Measurements from ENCODE around the gene STXBP6. TPM values are rescaled to one million over a fixed set of nuclear protein-coding genes. Genes with fewer than 3 reads are reported as not detected.
"Not testable (repeated sequence)": the region's sequence is repeated elsewhere in the genome, so short reads cannot be mapped to it uniquely, and the experiment has no call there.

Gene STXBP6
- total RNA-seq, 1 experiment from 2014 or later: 34.3 TPM

- in situ Hi-C loops (cut with HindIII; ENCODE audit: low pct_unique_long_range_greater_than_20kb, low sequenced_read_pairs): no loop called here
These were observed 202.3 kb downstream of the STXBP6 start for GRCh38 chr14:24847568-24848095.

GRCh38 chr14:24846261-24846660 is 203.7 kb downstream of the STXBP6 start:
- peak; percentile 2 for DNase-seq (ENCODE audit: low read depth, low spot score)
- in situ Hi-C loops (cut with HindIII; ENCODE audit: low pct_unique_long_range_greater_than_20kb, low sequenced_read_pairs): no loop called here

More at GRCh38 chr14:24847568-24848095, 202.3 kb downstream of the STXBP6 start:
- DNase-seq (ENCODE audit: low read depth, low spot score): no peak

- in situ Hi-C loops (cut with HindIII; ENCODE audit: low pct_unique_long_range_greater_than_20kb, low sequenced_read_pairs): no loop called here
- DNase-seq (ENCODE audit: low read depth, low spot score): peak; percentile 59
These were observed 204.1 kb downstream of the STXBP6 start for GRCh38 chr14:24845851-24846250.

- no peak for DNase-seq (ENCODE audit: low read depth, low spot score)
- in situ Hi-C loops (cut with HindIII; ENCODE audit: low pct_unique_long_range_greater_than_20kb, low sequenced_read_pairs): no loop called here
These were observed 205.9 kb downstream of the STXBP6 start for GRCh38 chr14:24844011-24844410.

- in situ Hi-C loops (cut with HindIII; ENCODE audit: low pct_unique_long_range_greater_than_20kb, low sequenced_read_pairs): no loop called here
- DNase-seq (ENCODE audit: low read depth, low spot score): no peak
These were observed 206.5 kb downstream of the STXBP6 start for GRCh38 chr14:24843494-24843893.

GRCh38 chr14:24840204-24840893 is 209.6 kb downstream of the STXBP6 start:
- in situ Hi-C loops (cut with HindIII; ENCODE audit: low pct_unique_long_range_greater_than_20kb, low sequenced_read_pairs): no loop called here
- DNase-seq (ENCODE audit: low read depth, low spot score): peak; percentile 59

- in situ Hi-C loops (cut with HindIII; ENCODE audit: low pct_unique_long_range_greater_than_20kb, low sequenced_read_pairs): no loop called here
- no peak for DNase-seq (ENCODE audit: low read depth, low spot score)
These were observed 210.2 kb downstream of the STXBP6 start for GRCh38 chr14:24839617-24840203.

GRCh38 chr14:24838945-24839616 is 210.9 kb downstream of the STXBP6 start:
- no peak for DNase-seq (ENCODE audit: low read depth, low spot score)
- in situ Hi-C loops (cut with HindIII; ENCODE audit: low pct_unique_long_range_greater_than_20kb, low sequenced_read_pairs): no loop called here

GRCh38 chr14:24837280-24838046 is 212.5 kb downstream of the STXBP6 start:
- in situ Hi-C loops (cut with HindIII; ENCODE audit: low pct_unique_long_range_greater_than_20kb, low sequenced_read_pairs): no loop called here
- no peak for DNase-seq (ENCODE audit: low read depth, low spot score)

- DNase-seq (ENCODE audit: low read depth, low spot score); in situ Hi-C loops (cut with HindIII; ENCODE audit: low pct_unique_long_range_greater_than_20kb, low sequenced_read_pairs): not testable (repeated sequence)
These were observed 213.6 kb downstream of the STXBP6 start for GRCh38 chr14:24836324-24836723.

GRCh38 chr14:24834956-24835355 is 215.0 kb downstream of the STXBP6 start:
- in situ Hi-C loops (cut with HindIII; ENCODE audit: low pct_unique_long_range_greater_than_20kb, low sequenced_read_pairs): no loop called here
- no peak for DNase-seq (ENCODE audit: low read depth, low spot score)

- no peak for DNase-seq (ENCODE audit: low read depth, low spot score)
- in situ Hi-C loops (cut with HindIII; ENCODE audit: low pct_unique_long_range_greater_than_20kb, low sequenced_read_pairs): no loop called here
These were observed 216.6 kb downstream of the STXBP6 start for GRCh38 chr14:24833385-24833784.

GRCh38 chr14:24831677-24832076 is 218.3 kb downstream of the STXBP6 start:
- in situ Hi-C loops (cut with HindIII; ENCODE audit: low pct_unique_long_range_greater_than_20kb, low sequenced_read_pairs): no loop called here
- DNase-seq (ENCODE audit: low read depth, low spot score): no peak

GRCh38 chr14:24829862-24830261 is 220.1 kb downstream of the STXBP6 start:
- in situ Hi-C loops (cut with HindIII; ENCODE audit: low pct_unique_long_range_greater_than_20kb, low sequenced_read_pairs): no loop called here
- no peak for DNase-seq (ENCODE audit: low read depth, low spot score)

- in situ Hi-C loops (cut with HindIII; ENCODE audit: low pct_unique_long_range_greater_than_20kb, low sequenced_read_pairs): no loop called here
- no peak for DNase-seq (ENCODE audit: low read depth, low spot score)
These were observed 221.5 kb downstream of the STXBP6 start for GRCh38 chr14:24828486-24828885.

GRCh38 chr14:24826390-24826789 is 223.6 kb downstream of the STXBP6 start:
- in situ Hi-C loops (cut with HindIII; ENCODE audit: low pct_unique_long_range_greater_than_20kb, low sequenced_read_pairs): no loop called here

GRCh38 chr14:24820616-24821015 is 229.3 kb downstream of the STXBP6 start:
- no peak for DNase-seq (ENCODE audit: low read depth, low spot score)
- in situ Hi-C loops (cut with HindIII; ENCODE audit: low pct_unique_long_range_greater_than_20kb, low sequenced_read_pairs): no loop called here

More at GRCh38 chr14:24826390-24826789, 223.6 kb downstream of the STXBP6 start:
- DNase-seq (ENCODE audit: low read depth, low spot score): no peak

GRCh38 chr14:24818823-24819341 is 231.1 kb downstream of the STXBP6 start:
- in situ Hi-C loops (cut with HindIII; ENCODE audit: low pct_unique_long_range_greater_than_20kb, low sequenced_read_pairs): no loop called here
- DNase-seq (ENCODE audit: low read depth, low spot score): no peak

All from SK-MEL-5 (cell line).